ENCODE measurements around the gene SMIM29. TPM values are rescaled to one million over a fixed set of nuclear protein-coding genes. Genes with fewer than 3 reads are reported as not detected.

Gene SMIM29
- total and polyA plus RNA-seq, 2 experiments from 2014 or later = 5.0 to 15.9 TPM

DNA sequence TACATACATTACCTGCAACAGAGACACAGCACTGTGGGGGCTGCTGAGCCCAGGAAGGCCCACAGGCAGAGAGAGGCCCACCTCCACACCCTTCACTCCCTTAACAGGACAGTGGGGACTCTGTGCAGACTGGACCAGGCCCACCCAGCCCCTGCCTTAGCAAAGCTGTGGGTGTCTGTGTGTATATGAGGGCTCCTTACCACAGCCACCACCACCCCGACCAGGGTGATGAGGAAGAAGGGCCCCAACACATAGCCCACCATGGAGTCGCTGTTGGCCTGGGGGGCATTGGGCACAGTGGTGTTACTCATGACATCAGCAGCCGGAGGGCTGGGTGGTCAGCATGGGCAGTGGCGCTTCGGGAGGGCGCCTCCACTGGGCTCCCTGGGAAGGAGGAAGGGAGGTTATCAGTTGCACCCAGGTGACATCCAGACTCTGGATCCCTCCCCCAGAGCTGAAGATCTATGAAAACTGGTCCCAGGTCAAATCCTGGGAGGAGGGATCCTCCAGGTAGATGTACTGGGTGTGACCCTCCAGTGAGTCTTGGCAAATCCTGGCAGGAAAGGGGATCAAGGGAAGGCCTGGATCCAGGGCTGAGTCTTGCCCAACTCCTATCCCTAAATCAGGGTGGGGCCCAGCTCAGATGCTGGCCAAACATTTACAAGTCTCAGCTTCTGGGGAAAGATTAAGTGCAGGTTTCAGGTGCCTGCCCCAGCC lies 1.2 kb downstream of the SMIM29 start:
- peaks cover 21% of the 10 kb centered on the region; the same call in 1 of the 2 replicates for H3K4me1 ChIP-seq (ENCODE audit: insufficient read depth)
- no peaks in the 10 kb centered on the region for H3K27me3 ChIP-seq (ENCODE audit: insufficient read depth)
- H3K4me3 ChIP-seq = peak overlapping the region; percentile 90
- Mint-ChIP-seq H3K4me3 (peak overlapping the region; percentile 88), H3K27ac (no peak overlapping the region), H3K27me3 (ENCODE audit: insufficient read depth, low read depth, poor library complexity) (peaks cover 61% of the 10 kb centered on the region), H3K36me3 (ENCODE audit: low read depth) (peaks cover 37% of the 10 kb centered on the region), H3K9me3 (peaks cover 2% of the 10 kb centered on the region; the same call in 2 of the 3 replicates), H3K4me1 (peaks cover 40% of the 10 kb centered on the region)
- TF ChIP-seq JUNB (IDR thresholded peaks at IDR 0.05; ENCODE audit: unreplicated experiment) = no peak
- TF ChIP-seq ZNF331 (CRISPR knock-in tag; IDR thresholded peaks at IDR 0.05; ENCODE audit: low read depth) = no peak
- TF ChIP-seq CREB1 (CRISPR knock-in tag; IDR thresholded peaks at IDR 0.05; ENCODE audit: low read depth) = no peak
- TF ChIP-seq, protein P1, sequence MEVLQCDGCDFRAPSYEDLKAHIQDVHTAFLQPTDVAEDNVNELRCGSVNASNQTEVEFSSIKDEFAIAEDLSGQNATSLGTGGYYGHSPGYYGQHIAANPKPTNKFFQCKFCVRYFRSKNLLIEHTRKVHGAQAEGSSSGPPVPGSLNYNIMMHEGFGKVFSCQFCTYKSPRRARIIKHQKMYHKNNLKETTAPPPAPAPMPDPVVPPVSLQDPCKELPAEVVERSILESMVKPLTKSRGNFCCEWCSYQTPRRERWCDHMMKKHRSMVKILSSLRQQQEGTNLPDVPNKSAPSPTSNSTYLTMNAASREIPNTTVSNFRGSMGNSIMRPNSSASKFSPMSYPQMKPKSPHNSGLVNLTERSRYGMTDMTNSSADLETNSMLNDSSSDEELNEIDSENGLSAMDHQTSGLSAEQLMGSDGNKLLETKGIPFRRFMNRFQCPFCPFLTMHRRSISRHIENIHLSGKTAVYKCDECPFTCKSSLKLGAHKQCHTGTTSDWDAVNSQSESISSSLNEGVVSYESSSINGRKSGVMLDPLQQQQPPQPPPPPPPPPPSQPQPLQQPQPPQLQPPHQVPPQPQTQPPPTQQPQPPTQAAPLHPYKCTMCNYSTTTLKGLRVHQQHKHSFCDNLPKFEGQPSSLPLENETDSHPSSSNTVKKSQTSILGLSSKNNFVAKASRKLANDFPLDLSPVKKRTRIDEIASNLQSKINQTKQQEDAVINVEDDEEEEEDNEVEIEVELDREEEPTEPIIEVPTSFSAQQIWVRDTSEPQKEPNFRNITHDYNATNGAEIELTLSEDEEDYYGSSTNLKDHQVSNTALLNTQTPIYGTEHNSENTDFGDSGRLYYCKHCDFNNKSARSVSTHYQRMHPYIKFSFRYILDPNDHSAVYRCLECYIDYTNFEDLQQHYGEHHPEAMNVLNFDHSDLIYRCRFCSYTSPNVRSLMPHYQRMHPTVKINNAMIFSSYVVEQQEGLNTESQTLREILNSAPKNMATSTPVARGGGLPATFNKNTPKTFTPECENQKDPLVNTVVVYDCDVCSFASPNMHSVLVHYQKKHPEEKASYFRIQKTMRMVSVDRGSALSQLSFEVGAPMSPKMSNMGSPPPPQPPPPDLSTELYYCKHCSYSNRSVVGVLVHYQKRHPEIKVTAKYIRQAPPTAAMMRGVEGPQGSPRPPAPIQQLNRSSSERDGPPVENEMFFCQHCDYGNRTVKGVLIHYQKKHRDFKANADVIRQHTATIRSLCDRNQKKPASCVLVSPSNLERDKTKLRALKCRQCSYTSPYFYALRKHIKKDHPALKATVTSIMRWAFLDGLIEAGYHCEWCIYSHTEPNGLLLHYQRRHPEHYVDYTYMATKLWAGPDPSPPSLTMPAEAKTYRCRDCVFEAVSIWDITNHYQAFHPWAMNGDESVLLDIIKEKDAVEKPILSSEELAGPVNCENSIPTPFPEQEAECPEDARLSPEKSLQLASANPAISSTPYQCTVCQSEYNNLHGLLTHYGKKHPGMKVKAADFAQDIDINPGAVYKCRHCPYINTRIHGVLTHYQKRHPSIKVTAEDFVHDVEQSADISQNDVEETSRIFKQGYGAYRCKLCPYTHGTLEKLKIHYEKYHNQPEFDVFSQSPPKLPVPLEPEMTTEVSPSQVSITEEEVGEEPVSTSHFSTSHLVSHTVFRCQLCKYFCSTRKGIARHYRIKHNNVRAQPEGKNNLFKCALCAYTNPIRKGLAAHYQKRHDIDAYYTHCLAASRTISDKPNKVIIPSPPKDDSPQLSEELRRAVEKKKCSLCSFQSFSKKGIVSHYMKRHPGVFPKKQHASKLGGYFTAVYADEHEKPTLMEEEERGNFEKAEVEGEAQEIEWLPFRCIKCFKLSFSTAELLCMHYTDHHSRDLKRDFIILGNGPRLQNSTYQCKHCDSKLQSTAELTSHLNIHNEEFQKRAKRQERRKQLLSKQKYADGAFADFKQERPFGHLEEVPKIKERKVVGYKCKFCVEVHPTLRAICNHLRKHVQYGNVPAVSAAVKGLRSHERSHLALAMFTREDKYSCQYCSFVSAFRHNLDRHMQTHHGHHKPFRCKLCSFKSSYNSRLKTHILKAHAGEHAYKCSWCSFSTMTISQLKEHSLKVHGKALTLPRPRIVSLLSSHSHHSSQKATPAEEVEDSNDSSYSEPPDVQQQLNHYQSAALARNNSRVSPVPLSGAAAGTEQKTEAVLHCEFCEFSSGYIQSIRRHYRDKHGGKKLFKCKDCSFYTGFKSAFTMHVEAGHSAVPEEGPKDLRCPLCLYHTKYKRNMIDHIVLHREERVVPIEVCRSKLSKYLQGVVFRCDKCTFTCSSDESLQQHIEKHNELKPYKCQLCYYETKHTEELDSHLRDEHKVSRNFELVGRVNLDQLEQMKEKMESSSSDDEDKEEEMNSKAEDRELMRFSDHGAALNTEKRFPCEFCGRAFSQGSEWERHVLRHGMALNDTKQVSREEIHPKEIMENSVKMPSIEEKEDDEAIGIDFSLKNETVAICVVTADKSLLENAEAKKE (CRISPR knock-in tag; IDR thresholded peaks at IDR 0.05) = no peak
- TF ChIP-seq STAT1 (IDR thresholded peaks at IDR 0.05; ENCODE audit: unreplicated experiment) = no peak
- TF ChIP-seq POLR2AphosphoS5 (IDR thresholded peaks at IDR 0.05; ENCODE audit: low read depth) = no peak
- TF ChIP-seq EZH2 (IDR thresholded peaks at IDR 0.05; ENCODE audit: low read depth, unreplicated experiment) = no peak
- TF ChIP-seq, protein P2, sequence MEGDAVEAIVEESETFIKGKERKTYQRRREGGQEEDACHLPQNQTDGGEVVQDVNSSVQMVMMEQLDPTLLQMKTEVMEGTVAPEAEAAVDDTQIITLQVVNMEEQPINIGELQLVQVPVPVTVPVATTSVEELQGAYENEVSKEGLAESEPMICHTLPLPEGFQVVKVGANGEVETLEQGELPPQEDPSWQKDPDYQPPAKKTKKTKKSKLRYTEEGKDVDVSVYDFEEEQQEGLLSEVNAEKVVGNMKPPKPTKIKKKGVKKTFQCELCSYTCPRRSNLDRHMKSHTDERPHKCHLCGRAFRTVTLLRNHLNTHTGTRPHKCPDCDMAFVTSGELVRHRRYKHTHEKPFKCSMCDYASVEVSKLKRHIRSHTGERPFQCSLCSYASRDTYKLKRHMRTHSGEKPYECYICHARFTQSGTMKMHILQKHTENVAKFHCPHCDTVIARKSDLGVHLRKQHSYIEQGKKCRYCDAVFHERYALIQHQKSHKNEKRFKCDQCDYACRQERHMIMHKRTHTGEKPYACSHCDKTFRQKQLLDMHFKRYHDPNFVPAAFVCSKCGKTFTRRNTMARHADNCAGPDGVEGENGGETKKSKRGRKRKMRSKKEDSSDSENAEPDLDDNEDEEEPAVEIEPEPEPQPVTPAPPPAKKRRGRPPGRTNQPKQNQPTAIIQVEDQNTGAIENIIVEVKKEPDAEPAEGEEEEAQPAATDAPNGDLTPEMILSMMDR (conservative IDR thresholded peaks at IDR 0.05; ENCODE audit: low read depth in 2 of 2) = no peak
- TF ChIP-seq NANOG (IDR thresholded peaks at IDR 0.05; ENCODE audit: borderline replicate concordance) = no peak
- TF ChIP-seq EZH2phosphoT487 (IDR thresholded peaks at IDR 0.05; ENCODE audit: unreplicated experiment) = no peak
- TF ChIP-seq, protein P3, sequence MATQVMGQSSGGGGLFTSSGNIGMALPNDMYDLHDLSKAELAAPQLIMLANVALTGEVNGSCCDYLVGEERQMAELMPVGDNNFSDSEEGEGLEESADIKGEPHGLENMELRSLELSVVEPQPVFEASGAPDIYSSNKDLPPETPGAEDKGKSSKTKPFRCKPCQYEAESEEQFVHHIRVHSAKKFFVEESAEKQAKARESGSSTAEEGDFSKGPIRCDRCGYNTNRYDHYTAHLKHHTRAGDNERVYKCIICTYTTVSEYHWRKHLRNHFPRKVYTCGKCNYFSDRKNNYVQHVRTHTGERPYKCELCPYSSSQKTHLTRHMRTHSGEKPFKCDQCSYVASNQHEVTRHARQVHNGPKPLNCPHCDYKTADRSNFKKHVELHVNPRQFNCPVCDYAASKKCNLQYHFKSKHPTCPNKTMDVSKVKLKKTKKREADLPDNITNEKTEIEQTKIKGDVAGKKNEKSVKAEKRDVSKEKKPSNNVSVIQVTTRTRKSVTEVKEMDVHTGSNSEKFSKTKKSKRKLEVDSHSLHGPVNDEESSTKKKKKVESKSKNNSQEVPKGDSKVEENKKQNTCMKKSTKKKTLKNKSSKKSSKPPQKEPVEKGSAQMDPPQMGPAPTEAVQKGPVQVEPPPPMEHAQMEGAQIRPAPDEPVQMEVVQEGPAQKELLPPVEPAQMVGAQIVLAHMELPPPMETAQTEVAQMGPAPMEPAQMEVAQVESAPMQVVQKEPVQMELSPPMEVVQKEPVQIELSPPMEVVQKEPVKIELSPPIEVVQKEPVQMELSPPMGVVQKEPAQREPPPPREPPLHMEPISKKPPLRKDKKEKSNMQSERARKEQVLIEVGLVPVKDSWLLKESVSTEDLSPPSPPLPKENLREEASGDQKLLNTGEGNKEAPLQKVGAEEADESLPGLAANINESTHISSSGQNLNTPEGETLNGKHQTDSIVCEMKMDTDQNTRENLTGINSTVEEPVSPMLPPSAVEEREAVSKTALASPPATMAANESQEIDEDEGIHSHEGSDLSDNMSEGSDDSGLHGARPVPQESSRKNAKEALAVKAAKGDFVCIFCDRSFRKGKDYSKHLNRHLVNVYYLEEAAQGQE (IDR thresholded peaks at IDR 0.05; ENCODE audit: unreplicated experiment) = no peak
- TF ChIP-seq, protein P4, sequence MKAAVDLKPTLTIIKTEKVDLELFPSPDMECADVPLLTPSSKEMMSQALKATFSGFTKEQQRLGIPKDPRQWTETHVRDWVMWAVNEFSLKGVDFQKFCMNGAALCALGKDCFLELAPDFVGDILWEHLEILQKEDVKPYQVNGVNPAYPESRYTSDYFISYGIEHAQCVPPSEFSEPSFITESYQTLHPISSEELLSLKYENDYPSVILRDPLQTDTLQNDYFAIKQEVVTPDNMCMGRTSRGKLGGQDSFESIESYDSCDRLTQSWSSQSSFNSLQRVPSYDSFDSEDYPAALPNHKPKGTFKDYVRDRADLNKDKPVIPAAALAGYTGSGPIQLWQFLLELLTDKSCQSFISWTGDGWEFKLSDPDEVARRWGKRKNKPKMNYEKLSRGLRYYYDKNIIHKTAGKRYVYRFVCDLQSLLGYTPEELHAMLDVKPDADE (IDR thresholded peaks at IDR 0.05) = no peak
- no peak for TF ChIP-seq ZNF114 (CRISPR knock-in tag; IDR thresholded peaks at IDR 0.05)
- no peaks in the 10 kb centered on the region for H3K9me2 ChIP-seq (ENCODE audit: insufficient read depth)
- H4K20me1 ChIP-seq (replicated peaks; ENCODE audit: insufficient read depth) = peaks cover 12% of the 10 kb centered on the region; the same call in 1 of the 2 replicates
- H2AFZ ChIP-seq = no peak overlapping the region
- no peak overlapping the region for H3K27ac ChIP-seq (ENCODE audit: low read depth)
- peaks cover 9% of the 10 kb centered on the region; the same call in 1 of the 2 replicates for H3K79me2 ChIP-seq (replicated peaks; ENCODE audit: insufficient read depth)
- H3F3A ChIP-seq (replicated peaks; ENCODE audit: low read depth) = peaks cover 37% of the 10 kb centered on the region
- peak overlapping the region; percentile 96 for H3K4me2 ChIP-seq
- DNase-seq (ENCODE audit: low spot score) (no peak), ATAC-seq (peak; percentile 1)
- peaks cover 11% of the 10 kb centered on the region; the same call in 1 of the 2 replicates for H3K36me3 ChIP-seq (ENCODE audit: insufficient read depth)

All from GM23338 (cell line).